Measurements from ENCODE around the gene CARS1.

CARS1 gene

DNA sequence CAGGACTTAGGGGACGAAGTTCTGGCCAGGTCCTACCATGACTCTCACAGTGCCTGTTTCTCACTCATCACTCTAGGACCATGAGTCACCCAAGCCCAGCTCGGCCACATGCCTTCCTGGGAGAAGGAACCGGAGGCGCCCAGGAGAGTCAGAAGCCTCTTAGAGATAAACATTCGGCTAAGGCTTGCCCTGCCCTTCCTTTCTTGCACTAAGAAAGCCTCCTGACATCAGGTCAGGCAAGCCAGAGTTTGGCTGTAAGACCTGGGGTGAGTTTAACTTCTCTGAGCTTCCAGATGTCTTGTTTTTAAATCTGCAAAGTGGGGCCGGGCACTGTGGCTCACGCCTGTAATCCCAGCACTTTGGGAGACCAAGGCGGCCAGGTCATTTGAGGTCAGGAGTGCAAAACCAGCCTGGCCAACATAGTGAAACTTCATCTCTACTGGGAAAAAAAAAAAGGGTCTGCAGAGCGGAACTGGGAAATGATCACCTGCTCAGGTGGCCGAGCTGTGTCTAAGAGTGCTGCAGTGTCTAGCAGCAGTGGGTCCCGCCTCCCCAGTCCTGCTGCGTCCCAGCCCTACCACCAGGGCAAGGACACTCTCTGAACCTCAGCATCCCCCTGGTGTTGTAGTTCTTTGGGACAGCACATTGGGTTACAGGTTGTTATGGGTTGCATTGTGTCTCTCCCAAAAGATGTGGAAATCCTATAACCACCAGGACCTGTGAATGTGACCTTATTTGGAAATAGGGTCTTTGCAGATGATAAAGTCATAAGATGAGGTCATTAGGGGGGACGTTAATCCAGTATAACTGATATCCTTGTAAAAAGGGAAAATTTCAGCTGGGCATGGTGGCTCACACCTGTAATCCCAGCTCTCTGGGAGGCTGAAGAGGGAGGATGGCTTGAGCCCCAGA is 1.8 kb upstream of the CARS1 start:
- no peak for DNase-seq

DNA sequence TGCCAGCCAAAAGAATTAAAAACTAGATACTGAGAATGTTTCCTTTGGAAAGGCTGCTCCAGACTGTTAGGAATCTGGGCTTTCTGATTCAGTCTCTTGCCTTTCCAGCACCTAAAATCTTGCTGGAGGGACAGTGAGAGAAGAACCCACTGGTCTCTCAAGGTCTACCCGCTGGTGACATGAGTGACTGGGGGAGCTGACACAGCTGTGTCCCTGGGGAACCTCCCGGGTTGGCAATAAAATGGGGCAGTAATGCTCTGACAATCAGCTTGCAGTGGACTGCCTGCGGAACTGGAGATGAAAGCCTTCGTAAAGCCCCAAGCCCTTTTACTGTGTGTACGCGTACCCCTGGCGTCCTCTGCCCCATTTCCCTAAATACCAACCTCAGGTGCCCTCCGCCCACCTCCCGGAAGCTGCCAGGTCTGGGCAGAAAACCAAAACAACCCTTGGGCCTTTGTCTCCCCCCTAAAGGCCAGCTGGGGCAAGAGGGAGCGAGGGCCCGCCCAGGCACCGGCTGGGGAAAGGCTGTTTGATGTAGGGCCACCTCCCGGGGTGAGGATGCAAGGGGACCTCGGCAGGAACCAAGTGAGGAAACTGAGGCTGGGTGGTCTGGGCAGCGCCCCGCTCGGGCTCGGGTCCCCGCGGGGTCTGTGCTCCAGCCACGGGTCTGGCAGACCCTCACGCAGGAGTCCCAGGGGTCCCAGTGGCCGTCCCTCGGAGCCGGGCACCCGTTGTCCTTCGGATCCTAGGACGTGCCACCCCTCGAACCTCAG is 741 bp downstream of the CARS1 start:
- peak; percentile 29 for DNase-seq

DNA sequence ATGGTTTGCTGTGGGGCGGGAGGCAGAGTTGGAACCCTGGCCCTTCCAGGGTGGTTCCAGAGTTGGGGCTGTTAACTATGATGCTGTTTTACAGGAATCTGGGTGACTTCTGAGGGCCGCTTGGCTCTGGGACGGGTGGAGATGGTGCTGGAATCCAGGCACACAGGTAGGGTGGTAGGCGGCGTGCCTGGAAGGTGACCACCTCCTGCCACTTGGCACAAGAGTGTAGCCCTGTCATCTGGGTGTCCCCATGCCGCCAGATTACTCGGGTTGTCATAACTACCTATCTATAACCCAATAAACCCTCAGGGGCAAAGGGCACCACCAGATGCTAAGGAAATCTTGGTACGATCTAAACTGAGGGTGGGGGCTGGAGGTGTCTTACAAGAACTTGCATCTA is 1.3 kb downstream of the CARS1 start:
- DNase-seq = no peak

DNA sequence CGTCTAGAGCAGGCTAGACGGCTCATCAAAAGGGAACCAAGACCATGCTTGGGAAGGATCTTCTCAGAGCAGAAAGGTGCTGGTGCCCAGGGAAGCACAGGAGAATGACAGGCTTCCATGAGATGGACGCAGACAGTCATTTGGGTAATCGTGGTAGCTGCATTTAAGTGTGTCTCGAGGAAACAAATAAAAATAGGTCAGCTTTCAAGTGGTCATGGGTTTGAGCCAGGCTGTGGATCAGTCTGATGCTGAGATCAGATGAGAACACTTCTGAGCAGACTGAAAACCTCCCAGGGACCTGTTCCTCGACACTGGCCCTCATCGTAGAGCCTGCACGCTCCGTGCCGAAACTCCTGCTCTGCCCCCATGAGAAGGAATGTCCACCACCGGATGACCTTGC is 4.7 kb downstream of the CARS1 start:
- DNase-seq = peak; percentile 45

DNA sequence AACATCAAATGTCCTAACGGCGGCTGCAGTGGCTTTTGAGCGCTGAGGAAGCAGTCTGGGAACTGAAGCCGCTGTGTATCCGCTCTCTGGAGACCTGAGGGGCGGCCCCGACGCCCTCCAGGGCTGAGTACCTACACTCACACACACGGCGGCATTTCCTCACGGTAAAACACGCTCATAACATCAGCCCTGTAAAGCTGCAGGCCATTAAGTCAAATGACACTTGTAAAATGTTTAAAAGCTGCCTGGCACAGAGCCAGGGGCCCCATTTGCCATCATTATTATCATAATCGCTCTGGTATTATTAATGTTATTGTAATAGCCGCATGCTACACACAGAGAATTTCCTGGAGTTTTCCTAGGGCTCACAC is 5.1 kb downstream of the CARS1 start:
- DNase-seq = peak; percentile 95

DNA sequence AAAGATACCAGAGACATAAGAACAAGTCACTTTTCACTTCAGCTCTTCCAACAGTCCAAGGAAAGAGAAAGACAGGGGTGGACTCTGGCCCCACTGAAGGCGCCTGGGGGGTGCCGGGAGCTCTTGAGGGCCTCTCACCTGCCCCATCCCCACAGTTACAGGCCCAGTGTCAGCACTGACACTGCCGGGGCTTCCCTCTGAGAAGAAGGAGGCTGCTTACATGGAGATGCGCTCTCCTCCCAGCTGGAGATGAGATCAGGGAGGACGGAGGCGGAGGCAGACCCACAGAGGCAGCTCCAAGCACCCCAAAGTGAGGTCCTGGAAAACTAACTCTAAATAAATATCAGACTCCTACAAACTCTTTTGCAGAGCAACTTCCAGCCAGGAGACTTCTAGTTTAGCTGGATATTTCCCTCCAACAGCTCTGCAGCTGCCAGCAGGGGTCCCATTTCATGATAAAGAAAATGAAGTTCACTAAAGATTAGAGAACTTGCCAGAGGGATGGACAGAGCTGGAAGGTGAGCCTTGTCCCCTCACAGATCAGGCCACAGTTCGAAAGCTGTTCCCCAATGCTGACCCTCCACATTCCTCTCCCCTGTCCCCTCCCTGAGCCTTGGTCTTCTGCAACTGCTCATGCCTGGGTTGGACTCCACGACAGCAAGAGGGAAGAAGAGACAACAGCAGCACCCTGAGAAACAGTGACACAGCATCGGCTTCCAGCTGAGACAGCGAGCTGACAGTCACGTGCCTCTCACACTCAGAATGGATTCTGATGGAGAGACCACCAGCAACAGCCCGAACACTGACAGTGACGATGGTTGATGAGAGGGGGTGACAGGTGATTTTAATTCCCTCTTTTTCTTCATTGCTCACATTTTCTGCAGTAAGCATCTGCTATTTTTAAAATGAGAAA is 5.8 kb downstream of the CARS1 start:
- DNase-seq = no peak

DNA sequence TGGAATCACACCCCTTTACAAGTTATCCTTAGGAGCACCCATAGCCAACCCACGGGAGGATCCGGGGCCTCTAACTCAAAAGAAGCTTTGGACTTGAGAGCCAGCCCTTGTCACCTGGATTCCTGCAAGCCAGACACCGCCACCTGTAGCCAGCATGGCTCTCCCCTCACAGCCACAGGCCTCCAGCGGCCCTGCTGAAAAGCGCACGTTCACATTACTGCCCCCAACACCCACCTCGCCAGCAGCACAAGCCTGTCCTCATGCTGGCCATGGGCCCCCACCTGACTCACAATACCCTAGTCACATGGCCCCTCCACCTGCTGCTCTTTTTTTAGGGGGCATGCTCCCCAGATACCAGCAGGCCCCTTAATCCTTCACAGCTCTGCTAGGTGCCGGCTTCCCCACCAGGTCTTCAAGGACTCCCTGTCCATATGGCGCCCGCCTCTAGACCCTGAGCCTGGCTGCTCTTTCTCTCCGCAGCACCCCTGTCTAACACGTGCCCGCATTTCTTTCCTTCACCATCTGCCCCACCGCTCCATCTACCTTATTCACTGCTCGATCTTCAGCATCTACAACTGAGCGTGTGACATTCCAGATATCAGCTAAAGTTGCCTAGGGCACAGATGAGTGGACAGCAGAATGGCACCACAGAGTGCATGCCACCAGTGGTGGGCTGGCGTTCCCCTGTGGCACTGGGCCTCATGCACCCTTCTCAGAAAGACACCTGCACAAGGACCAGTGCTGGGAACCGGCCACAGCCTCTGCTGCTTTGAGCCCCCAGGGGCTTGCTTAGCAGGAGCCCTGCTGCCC is 6.6 kb downstream of the CARS1 start:
- no peak for DNase-seq

DNA sequence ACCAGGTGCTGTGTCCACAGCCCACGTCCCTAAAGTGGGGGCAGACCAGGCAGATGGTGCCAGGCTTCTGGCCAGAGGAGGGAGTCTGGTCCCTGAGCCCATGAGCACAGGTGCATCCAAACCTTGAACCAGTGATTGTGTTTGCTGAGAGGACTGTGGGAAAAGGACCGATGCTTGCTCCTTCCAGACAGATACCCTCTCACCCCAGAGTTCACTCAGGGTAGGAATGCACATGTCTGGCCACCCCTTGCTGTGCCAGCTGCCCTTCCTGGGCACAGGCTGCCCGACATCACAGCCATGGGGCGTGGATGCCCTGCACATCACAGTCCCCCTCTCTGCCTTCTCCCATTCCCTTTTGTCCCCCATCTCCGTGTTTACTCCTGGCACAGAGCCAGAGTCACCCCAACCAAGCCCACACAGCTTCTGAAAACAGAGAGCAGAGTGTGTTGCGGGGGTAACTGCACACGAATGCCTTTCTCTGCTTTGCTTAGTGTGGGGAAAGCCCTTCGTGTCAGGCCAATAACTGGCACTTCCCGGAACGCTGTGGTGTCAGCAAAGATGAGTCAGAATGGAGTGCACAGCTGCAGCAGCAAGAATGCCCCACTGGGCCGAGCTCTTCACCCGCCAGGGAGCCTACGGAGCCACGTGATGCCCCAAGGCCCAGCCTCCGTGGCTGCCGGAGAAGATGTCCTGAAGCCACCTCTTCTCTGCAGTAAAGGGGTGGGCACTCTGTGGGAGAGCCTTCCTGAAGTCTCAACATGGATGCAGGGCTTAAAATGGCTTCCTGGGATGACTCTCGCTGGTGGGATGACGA is 7.6 kb downstream of the CARS1 start:
- no peak for DNase-seq

DNA sequence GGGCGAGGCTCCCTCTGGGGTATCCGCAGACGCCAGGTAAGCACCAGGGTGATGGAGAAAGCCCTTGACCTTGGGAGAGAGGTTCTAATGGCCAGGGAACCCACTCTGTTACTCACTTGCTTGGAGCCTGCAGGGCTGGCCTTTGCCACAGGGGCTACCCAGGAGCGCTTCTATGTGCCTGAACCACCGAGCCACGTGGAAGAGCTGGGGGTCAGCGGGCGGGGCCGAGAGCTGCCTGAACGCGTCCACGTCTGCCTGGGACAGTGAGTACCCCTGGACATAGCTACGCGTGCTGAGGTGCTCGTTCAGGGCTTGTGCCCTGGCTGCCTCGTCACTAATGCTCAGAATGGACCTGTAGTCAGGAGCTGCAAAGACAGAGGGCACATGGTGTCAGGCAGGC is 9.6 kb downstream of the CARS1 start:
- DNase-seq = no peak

DNA sequence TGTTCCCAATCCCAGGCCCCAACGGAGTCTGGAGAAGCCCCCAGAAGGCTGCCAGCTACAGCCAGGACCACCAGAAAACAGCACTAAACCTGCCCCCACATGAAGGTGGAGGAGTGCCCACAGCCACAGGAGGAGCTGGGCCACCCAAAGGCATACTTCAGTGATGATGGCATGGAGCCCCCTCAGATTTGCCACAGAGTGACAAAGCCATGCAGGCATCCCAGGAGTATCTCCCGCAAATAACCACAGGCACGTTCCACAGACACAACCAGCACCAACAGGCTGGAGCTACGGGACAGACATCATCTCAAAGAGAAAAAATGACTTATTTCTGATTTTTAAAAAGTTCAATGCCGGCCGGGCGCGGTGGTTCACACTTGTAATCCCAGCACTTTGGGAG is 10.6 kb downstream of the CARS1 start:
- no peak for DNase-seq

DNA sequence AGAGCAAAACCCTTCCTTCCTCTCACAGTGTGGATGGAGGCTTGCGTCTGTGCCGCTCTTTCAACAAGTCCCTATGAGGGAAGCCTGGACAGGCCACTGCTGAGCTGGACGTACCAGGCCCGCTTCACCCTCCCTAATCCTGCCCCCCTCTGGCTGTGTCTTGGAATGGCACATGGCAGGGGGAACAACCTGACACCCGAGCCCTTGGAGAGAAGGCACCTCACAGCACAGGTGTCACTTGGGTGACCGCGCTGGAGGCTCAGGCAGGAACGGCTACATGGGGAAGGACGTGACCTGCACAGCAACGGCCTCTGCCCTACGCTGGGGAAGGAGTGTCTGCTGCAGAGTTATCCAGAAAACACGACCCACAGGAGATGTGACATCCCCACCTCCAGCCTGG is 11.0 kb downstream of the CARS1 start:
- no peak for DNase-seq

DNA sequence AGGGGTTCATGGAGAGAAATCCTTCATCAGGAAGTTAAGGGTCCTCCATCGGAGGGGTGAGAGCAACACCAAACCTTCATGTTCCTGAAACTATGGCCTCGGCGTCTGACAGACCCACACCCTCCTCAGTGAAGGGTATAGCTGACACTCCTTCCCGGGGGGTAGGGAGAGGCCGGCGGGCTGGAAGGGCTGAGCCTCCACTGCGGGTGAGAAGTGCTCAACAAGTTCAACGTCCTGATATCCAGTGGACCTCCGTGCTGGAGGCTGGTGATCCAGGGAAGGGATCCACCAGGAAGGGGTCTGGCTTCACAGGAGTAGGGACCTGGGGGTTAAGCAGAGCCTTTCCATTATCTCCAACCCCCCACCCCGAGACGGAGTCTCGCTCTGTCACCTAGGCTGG is 12.3 kb downstream of the CARS1 start:
- DNase-seq = no peak

DNA sequence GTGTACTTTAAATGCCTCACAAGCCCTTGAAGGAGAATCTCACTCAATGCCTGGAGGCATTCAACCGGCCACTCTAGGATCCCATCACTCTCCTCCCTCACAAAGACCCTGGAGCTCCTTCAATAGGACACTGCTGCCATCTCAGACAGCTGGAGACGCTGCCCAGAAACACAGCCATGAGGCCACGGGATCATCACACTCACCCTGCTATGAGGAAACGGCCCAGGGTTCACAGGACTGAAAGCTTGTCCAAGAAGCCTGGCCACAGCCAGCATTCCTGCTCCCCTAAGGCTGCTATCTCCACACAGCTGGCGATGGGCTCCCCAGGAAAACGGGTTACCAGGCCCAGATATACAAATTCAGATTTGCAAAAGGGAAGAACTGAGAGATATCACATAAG is 13.2 kb downstream of the CARS1 start:
- DNase-seq = no peak

DNA sequence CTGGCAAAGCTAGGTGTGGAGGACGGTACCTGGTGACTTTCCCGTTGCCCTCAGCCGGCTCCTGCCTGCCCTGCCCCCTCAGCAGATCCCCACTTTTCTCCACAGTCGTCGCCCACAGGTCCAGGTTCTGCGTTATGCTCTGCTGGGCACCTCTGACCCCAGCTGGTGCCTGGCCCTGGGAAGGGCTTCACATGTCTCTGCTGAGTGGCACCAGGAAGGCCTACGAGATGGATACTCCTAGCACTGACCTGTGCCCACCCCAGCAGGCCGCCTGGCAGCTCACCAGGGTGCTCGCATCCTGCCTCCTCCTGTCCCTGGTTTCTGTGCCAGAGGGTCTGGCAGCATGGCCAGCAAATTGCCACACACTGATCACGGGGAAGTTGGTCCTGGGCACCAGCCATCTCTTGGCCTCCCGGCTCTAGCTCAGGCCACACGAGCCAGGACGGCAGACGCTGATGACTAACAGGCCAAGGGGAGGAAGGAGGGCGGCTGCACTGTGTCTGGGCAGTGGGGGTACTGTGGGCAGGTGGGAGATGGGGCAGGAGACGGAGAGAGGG is 13.8 kb downstream of the CARS1 start:
- no peak for DNase-seq

DNA sequence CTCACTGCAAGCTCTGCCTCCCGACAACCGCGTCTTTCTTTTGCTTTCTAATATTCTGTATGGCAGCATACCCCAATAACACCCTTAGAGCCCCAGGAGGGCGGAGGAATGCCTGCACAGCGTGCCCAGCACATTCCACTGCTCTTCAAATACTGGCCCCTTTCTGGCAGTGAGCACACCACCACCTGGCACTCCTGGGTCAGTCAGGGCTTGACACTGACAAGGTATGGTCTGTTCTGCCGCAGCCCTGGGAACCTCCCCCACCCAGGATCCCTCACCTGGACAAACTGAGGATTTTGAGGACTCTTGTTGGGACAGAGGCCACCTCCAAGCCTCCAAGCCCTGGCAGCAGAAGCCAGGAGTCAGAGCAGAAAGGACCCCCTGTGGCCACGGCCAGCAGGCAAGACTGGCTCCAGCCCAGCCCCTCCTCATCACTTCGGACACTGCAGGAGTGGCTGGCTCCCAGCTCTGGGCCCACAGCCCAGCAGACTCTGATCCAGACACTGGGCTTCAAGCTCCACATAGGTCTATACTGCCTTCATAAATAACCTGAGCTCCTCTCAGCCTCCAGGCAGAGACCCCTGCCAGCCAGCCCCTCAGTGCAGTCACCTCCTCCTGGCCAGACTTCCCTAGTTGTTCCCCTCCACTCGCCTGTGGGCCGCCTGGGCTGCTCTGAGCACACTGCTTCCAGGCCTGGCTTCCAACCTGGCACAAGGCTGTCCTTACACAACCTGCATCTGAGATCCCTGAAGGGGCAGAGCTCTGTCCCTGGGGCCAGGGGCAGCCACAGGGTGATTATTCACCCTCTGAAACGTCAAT is 14.5 kb downstream of the CARS1 start:
- DNase-seq = no peak

DNA sequence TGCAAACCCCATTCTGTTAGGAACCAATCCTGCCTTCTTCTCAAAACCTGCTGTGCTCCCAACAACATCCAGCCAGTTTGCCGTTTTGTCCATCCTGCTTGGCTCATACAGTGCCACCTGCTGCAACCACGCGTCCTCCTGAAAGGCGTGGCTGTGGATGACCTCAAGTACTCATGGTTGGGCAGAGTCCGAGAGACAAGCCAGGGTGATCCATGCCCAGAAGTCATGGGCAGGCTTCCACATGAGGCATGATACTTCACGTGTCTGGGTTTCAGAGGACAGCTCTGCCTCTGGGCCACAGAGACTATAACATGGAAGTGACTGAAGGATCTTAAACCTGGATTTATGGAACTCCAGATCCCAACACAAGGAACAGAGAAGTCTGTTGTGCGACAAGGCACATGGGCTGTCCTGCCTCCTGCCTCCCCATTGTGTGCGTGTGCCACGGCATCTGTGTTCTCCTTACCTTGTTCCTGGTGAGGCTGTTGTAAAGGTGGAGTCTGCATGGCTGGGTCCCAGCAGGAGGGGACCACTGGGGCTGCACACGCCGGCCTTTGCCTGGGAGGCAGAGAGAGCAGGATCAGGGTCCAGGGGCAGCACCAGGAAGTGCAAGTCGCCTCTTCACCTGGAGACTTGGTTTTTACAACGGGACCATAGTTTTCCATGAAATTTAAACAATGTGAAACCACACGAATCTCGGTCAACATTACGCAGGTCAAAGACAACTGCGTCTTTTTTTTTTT is 15.4 kb downstream of the CARS1 start:
- DNase-seq = no peak

DNA sequence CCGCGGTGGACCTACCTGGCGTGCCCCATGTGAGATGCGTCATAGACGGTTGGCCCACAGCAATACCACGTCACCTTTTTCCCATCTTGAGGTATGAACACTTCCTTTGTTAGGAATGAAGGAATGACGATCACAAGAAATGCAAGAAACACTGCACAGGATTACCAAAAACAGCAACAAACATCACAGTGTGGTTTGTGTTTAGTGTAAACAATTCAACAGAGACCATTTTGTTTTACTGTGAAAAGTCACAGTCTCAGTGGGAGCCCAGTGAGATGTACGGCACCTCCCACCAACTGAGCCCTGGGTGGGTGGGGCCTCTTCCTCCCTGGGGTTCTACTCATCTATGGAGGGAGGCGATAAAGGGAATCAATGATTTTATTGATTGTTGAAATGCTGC is 16.3 kb downstream of the CARS1 start:
- DNase-seq = no peak

DNA sequence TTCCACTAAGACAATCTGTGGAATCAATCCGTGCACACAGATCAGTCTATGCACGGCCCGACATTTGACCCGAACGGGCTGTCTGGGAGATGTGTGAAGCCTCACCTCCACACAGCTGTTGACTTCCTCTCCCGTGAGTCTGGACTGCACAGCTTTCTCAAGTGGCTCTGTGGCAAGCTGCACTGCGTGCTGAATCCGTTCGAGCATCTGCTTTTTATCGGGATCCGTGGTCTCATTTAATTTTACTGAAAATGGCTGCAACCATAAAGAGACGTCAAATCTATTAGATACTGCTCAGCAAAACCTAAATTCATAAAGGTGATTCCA is 19.3 kb downstream of the CARS1 start:
- no peak for DNase-seq

Measured in NCI-H1105 (cell line).